K562 (cell line): ENCODE results near the gene ETV7. TPM values are rescaled to one million over a fixed set of nuclear protein-coding genes. Genes with fewer than 3 reads are reported as not detected.
A peak's percentile ranks its signal among the peaks of the same experiment; 100 is the strongest.

Source experiments
- ATF7 ChIP-seq: fragments of 450-650 bp; IDR thresholded peaks from 2 replicates; pipeline ENCODE4 v1.7.1; 2014; ENCODE audit warnings: mild to moderate bottlenecking, moderate library complexity
- BHLHE40 ChIP-seq: IDR thresholded peaks from 2 replicates; pipeline ENCODE4 v1.6.1; 2011; ENCODE audit warnings: low read length, improper control_type of control experiment
- CC2D1A ChIP-seq: fragments of 450-650 bp; IDR thresholded peaks from 2 replicates; pipeline ENCODE4 v1.6.1; 2017; ENCODE audit warnings: mild to moderate bottlenecking
- CREBBP ChIP-seq: IDR thresholded peaks from one replicate; pipeline ENCODE4 v1.6.1; 2012; ENCODE audit warnings: low read depth, mild to moderate bottlenecking, control low read depth, inconsistent platforms, low read length
- CTCF ChIP-seq, 3 experiments: IDR thresholded peaks in 2 of 3; conservative IDR thresholded peaks in 1 of 3; 2 replicates each; pipeline ENCODE4 v1.5.1; 2011 to 2012; ENCODE audit warnings: low read length in 3 of 3, mild to moderate bottlenecking in 3 of 3, control low read depth in 2 of 3, improper control_type of control experiment in 1 of 3, inconsistent platforms in 1 of 3, low read depth in 1 of 3, mixed read lengths in 1 of 3, moderate library complexity in 1 of 3; ENCODE audit not compliant: insufficient read depth in 2 of 3
- DIDO1 ChIP-seq: fragments of 450-650 bp; IDR thresholded peaks from 2 replicates; pipeline ENCODE4 v1.6.1; 2016; ENCODE audit warnings: low read depth, missing biosample characterization, missing genetic modification characterization
- ETV1 ChIP-seq: fragments of 450-650 bp; conservative IDR thresholded peaks from 2 replicates; pipeline ENCODE4 v1.6.1; 2016; ENCODE audit warnings: missing genetic modification characterization, control low read depth, low read depth, missing compliant biosample characterization
- KDM1A ChIP-seq, 2 experiments: fragments of 450-650 bp; IDR thresholded peaks; 2 replicates each; pipeline ENCODE4 v1.6.1; 2016; ENCODE audit warnings: mild to moderate bottlenecking in 2 of 2
- MTA3 ChIP-seq: fragments of 450-650 bp; formaldehyde crosslinking; IDR thresholded peaks from 2 replicates; pipeline ENCODE4 v1.6.1; 2017; ENCODE audit warnings: mild to moderate bottlenecking, borderline replicate concordance
- MXI1 ChIP-seq: IDR thresholded peaks from 2 replicates; pipeline ENCODE4 v1.6.1; 2011; ENCODE audit warnings: low read depth, mild to moderate bottlenecking, improper control_type of control experiment, low read length
- NCOA1 ChIP-seq: fragments of 450-650 bp; IDR thresholded peaks from 2 replicates; pipeline ENCODE4 v1.6.1; 2016; ENCODE audit warnings: low read depth
- RBM14 ChIP-seq: fragments of 200-400 bp; formaldehyde crosslinking; IDR thresholded peaks from 2 replicates; pipeline ENCODE4 v1.6.1; 2018; ENCODE audit warnings: low read depth, mild to moderate bottlenecking, low read length, moderate library complexity, borderline replicate concordance; ENCODE audit not compliant: insufficient read depth
- RBM34 ChIP-seq: fragments of 200-400 bp; formaldehyde crosslinking; IDR thresholded peaks from 2 replicates; pipeline ENCODE4 v1.6.1; 2018; ENCODE audit warnings: low read length, borderline replicate concordance; ENCODE audit not compliant: insufficient read depth
- SP1 ChIP-seq: sonication (generic); formaldehyde crosslinking; IDR thresholded peaks from 2 replicates; pipeline ENCODE4 v1.8.1; 2022; ENCODE audit warnings: mild to moderate bottlenecking, missing genetic modification reagents
- STAT6 ChIP-seq: sonication (generic); formaldehyde crosslinking; IDR thresholded peaks from 2 replicates; pipeline ENCODE4 v1.8.1; 2023; ENCODE audit warnings: mild to moderate bottlenecking, missing genetic modification reagents
- TARDBP ChIP-seq: fragments of 450-650 bp; IDR thresholded peaks from 2 replicates; pipeline ENCODE4 v1.6.1; 2016
- ZC3H11A ChIP-seq: IDR thresholded peaks from 2 replicates; pipeline ENCODE4 v1.6.1; 2012; ENCODE audit warnings: low read depth, low read length, improper control_type of control experiment
- ZNF384 ChIP-seq: IDR thresholded peaks from 2 replicates; pipeline ENCODE4 v1.6.1; 2012; ENCODE audit warnings: low read depth, low read length, improper control_type of control experiment
- ZNF408 ChIP-seq: fragments of 250-450 bp; sonication (Bioruptor Pico); IDR thresholded peaks from 2 replicates; pipeline ENCODE4 v1.4.0; 2020; ENCODE audit warnings: low read depth, mild to moderate bottlenecking, moderate library complexity
- ZSCAN29 ChIP-seq: fragments of 450-650 bp; IDR thresholded peaks from 2 replicates; pipeline ENCODE4 v1.6.1; 2017
- polyA plus RNA-seq, 8 experiments: library from polyadenylated mRNA; depleted of rRNA in 4 of 8; stranded (reverse) in 5 of 8; unstranded in 3 of 8; fragments of >200 nt; fragmentation: Nextera tagmentation in 2 of 8; fragmentation: Illumina TruSeq in 1 of 8; extraction: Ambion mirVana in 2 of 8; extraction: Trizol in 1 of 8; gene quantifications; 2 replicates each; pipeline versions ENCODE4 v1.2.1 to v1.2.3, GENCODE V29; 2011 to 2014; ENCODE audit warnings: inconsistent platforms in 1 of 8, missing spikeins in 1 of 8
- total RNA-seq, 7 experiments: library from RNA; depleted of rRNA in 6 of 7; stranded (reverse); fragments of >200 nt in 6 of 7; fragmentation: Illumina TruSeq in 2 of 7; extraction: Trizol in 2 of 7; gene quantifications; 2 replicates each; pipeline versions ENCODE4 v1.2.1 to v1.2.3, GENCODE V29; 2011 to 2021; ENCODE audit warnings: low replicate concordance in 1 of 7
- TF ChIP-seq, protein P1 (sequence below), 2 experiments: IDR thresholded peaks in 1 of 2; conservative IDR thresholded peaks in 1 of 2; 2 replicates each; pipeline ENCODE4 v1.6.1; 2016; ENCODE audit warnings: low read depth in 2 of 2, mild to moderate bottlenecking in 1 of 2, missing compliant biosample characterization in 1 of 2, missing genetic modification characterization in 1 of 2, moderate library complexity in 1 of 2

The ETV7 gene
- total and polyA plus RNA-seq, 9 of the 15 experiments (the other 6 are each of a cell fraction or from before 2014, with no cell fraction given) = 0.07 to 0.22 (median 0.14) TPM; not detected in 3

DNA sequence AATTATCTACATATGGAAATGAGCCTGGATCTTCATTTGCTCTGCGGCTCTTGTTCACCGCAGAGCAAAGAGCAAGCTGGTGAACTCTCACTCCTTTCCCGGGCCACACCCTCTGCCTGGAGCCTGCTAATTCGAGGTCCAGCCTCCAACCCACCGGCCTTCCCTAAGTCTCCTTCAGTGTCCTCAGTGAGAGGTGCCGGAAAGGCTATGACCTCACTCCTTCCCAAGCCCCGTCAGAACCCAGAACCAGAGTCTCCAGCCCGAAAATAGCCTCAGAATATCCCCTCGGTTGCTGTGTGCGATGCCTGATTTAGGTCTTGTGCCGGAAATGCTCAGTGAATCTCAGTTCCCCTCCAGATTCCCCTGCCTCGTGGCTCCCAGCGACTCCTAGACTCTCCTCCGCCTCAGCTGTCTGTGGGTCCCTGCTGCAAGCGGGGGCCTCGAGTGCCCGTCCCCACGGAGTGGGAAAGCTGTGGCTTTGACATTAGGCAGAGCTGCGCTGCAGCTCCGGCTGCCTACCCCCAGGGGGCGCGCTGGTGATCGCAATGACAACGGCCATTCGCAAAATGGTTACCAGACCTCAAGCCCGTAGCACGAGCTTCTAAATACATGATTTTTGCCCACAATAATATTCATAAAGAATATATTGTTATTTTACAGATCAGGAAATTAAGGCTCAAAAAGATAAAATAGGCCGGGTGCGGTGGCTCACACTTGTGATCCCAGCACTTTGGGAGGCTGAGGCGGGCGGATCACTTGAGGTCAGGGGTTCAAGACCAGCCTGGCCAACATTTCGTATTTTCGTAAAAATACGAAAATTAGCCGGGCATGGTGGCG lies 46.6 kb downstream of the ETV7 start (continued):
- TF ChIP-seq, protein P1, sequence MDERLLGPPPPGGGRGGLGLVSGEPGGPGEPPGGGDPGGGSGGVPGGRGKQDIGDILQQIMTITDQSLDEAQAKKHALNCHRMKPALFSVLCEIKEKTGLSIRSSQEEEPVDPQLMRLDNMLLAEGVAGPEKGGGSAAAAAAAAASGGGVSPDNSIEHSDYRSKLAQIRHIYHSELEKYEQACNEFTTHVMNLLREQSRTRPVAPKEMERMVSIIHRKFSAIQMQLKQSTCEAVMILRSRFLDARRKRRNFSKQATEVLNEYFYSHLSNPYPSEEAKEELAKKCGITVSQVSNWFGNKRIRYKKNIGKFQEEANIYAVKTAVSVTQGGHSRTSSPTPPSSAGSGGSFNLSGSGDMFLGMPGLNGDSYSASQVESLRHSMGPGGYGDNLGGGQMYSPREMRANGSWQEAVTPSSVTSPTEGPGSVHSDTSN (CRISPR knock-in tag; IDR thresholded peaks at IDR 0.05; ENCODE audit: low read depth) = 0 out of 2 replicates have a peak, but pooled peaks have one; percentile 2
- TF ChIP-seq, protein P1 (tag; conservative IDR thresholded peaks at IDR 0.05; ENCODE audit: low read depth) = no peak
- TF ChIP-seq CTCF (IDR thresholded peaks at IDR 0.05 in 2 of 3, conservative IDR thresholded peaks at IDR 0.05 in 1 of 3; ENCODE audit: insufficient read depth in 2 of 3, low read depth in 1 of 3, low read length in 3 of 3) (peak; percentile 96 to 99 (median 97)), CREBBP (no peak), DIDO1 (tag) (no peak), RBM14 (no peak), ZNF408 (CRISPR knock-in tag) (no peak), ZNF384 (0 out of 2 replicates have a peak, but pooled peaks have one; percentile 17), ZC3H11A (peak; percentile 60; the same call in 1 of the 2 replicates), CC2D1A (peak; percentile 55; the same call in 1 of the 2 replicates), MXI1 (no peak), NCOA1 (no peak), KDM1A (IDR thresholded peaks at IDR 0.05) (no peak), TARDBP (peak; percentile 44; the same call in 1 of the 2 replicates), MTA3 (peak; percentile 78; the same call in 1 of the 2 replicates), RBM34 (no peak), BHLHE40 (0 out of 2 replicates have a peak, but pooled peaks have one; percentile 41), ZSCAN29 (no peak), ETV1 (peak; percentile 21), STAT6 (CRISPR knock-in tag) (0 out of 2 replicates have a peak, but pooled peaks have one; percentile 59), SP1 (peak; percentile 33; the same call in 1 of the 2 replicates), ATF7 (peak; percentile 65)
